SU-DHL-6 (cell line): Measurements from ENCODE around the gene DOC2B.

Experiments
- EZH2phosphoT487 ChIP-seq: fragments of 200-600 bp; sonication (generic), shearing (Covaris generic); conservative IDR thresholded peaks from 2 replicates; pipeline ENCODE4 v1.6.1; 2018; ENCODE audit warnings: mild to moderate bottlenecking, antibody characterized with exemption, low read length, moderate library complexity, mixed read lengths
- TF ChIP-seq, protein P1 (sequence below): fragments of 200-600 bp; sonication (generic); IDR thresholded peaks from one replicate; pipeline ENCODE4 v1.5.1; 2017; ENCODE audit warnings: antibody characterized with exemption, mild to moderate bottlenecking, low read length, moderate library complexity; ENCODE audit not compliant: insufficient read depth, poor library complexity, severe bottlenecking

DNA sequence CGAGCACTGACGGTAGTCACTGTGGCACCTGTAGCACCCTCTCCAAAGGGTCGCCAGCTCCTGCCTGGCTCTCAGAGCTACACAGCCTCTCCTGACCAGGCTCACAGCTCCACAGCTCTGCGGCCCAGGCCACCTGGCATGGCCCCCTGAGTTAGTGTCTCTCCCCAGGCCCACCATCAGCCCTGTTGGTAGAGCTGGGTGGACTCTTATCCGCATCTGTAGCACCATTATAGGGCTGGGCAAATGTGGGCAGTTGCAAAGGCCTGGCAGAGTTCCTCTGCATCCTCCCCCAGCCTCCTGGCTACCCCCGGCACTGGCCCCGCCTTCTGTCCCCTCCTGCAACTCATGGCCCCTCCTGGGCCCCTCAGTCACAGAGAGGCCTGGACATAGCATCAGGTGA, 25.9 kb downstream of the DOC2B start:
- TF ChIP-seq, protein P1, sequence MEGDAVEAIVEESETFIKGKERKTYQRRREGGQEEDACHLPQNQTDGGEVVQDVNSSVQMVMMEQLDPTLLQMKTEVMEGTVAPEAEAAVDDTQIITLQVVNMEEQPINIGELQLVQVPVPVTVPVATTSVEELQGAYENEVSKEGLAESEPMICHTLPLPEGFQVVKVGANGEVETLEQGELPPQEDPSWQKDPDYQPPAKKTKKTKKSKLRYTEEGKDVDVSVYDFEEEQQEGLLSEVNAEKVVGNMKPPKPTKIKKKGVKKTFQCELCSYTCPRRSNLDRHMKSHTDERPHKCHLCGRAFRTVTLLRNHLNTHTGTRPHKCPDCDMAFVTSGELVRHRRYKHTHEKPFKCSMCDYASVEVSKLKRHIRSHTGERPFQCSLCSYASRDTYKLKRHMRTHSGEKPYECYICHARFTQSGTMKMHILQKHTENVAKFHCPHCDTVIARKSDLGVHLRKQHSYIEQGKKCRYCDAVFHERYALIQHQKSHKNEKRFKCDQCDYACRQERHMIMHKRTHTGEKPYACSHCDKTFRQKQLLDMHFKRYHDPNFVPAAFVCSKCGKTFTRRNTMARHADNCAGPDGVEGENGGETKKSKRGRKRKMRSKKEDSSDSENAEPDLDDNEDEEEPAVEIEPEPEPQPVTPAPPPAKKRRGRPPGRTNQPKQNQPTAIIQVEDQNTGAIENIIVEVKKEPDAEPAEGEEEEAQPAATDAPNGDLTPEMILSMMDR = no peak
- no peak for TF ChIP-seq EZH2phosphoT487
